NCI-H1436 treated with DMSO at 0.1 percent for 48 hours (cell line): ENCODE data around the gene COPS7A.
A peak's percentile ranks its signal among the peaks of the same experiment; 100 is the strongest.

Source experiments
- DNase-seq: peaks from one replicate; lab custom pipeline; 2025; lab: John Stamatoyannopoulos, UW

COPS7A gene

DNA sequence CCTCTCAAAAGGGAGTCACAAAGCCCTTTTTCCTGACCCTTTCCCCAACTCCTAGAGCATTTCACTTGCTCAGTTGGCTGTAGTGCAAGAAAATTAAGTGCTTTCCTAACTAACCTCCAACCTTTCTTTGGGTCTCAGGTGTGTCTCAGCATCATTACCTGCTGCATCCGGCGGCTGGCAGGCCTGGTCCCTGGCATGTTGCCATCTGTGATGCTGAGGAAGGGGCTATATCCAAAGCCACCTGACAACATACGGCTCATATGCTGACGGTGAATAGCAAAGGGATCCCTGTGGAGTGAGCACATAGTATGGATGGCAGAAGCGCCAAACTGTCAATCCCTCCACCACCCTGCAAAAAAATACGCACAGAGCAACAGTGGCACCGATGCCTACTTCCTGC is 27.9 kb downstream of the COPS7A start:
- no peak for DNase-seq

GRCh38 chr12:6752167-6752920 is 28.5 kb downstream of the COPS7A start:
- DNase-seq, result no peak

DNA sequence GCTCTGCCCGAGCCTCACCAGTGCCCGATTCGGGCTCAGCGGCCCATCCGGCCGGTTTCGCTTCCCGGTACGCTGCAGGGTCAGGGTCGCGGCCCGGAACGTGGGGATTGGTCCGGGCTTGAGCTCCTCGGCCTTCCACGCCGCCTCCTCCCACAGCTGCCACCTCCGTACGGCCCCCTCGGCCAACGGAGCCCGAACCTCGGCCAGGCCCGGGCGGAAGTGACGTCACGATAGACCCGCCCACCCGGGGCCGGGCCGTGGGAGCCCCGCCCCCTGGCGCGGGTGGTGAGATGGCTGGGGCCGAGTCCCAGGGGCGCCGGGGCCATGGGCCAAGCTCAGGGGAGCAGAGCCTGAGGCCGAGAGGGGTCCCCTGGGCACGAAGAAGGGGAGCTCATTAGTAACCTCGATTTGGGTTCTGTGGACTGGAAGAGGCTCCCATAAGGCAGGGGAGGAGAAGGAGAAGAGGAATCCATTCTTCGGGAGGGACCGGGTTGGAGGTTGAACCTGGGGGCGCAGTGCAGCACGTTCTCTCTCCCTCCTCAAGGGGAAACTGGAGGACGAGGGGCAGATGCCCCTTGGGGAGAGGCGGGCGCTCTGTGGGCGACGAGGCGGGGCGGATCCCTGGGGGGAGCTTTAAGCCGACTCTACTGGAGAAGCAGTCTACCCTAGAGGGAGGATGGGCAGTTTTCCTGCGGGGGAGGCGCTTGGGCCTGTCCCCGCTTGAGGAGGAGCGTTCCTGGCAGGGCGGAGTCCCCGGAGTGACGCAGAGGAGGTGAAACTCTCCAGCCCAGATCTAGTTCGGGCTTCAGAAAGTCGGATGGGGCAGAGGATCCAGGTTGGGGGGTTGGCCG is 29.3 kb downstream of the COPS7A start, which contains the start of gene MLF2:
MLF2 (minus strand) TSS at position 221 of the 851 bp plus-strand sequence. CDS start 807 bp downstream, outside the sequence.
- DNase-seq, result peak; percentile 94

GRCh38 chr12:6753772-6754356 is 30.0 kb downstream of the COPS7A start:
- no peak for DNase-seq

GRCh38 chr12:6754411-6754810 is 30.6 kb downstream of the COPS7A start:
- no peak for DNase-seq

DNA sequence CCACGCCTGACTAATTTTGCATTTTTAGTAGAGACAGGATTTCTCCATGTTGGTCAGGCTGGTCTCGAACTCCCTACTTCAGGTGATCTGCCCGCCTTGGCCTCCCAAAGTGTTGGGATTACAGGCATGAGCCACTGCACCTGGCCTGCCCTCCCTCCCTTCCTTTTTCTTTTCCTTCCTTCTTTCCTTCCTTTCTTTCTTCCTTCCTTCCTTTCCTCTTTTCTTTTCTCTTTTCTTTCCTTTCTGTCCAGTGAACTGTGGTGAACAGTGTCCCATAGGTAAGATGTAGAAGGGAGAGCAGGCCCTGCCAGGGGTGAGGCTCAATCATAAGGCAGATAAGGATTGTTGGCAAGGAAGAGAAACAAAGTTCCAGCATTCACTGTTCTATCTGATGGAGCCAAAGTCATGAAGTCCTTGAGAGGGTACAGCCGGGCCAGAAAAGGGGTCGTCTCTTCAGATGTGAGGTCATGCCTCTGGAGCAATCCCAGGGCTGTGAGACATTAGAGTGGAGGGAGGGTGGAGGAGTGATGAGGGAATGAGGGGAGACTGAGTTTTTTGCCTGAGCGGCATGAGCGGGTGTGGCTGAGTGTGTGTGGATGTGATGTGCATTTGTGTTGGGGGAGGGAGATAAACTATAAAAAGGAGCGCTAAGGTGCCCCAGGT is 33.3 kb downstream of the COPS7A start:
- no peak for DNase-seq

DNA sequence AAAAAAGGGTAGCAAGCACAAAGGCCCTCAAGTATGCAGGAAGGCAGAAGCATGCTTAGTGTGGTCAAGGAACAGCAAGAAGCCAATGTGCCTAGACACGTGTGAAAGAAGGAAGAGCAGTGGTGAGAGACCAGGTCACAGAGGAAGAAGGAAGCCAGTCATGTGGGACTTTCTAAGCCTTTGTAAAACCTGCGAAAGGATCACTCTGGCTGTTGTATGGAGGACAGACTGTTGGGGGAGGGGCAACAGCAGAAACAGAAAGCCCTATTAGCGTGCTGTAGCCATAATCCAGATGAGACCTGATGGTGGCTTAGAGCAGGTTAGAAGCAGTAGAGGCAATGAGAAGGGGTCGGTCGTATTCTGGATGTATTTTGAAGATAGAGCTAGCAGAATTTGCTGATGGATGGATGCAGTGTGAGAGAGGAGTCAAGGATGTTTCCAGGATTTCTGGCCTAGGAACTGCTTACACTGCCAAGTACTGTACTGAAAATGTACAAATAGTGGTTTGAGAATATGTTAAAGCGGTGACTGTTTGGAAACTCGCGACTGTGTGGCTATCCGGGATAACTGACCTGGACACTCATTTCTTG is 34.8 kb downstream of the COPS7A start:
- no peak for DNase-seq

DNA sequence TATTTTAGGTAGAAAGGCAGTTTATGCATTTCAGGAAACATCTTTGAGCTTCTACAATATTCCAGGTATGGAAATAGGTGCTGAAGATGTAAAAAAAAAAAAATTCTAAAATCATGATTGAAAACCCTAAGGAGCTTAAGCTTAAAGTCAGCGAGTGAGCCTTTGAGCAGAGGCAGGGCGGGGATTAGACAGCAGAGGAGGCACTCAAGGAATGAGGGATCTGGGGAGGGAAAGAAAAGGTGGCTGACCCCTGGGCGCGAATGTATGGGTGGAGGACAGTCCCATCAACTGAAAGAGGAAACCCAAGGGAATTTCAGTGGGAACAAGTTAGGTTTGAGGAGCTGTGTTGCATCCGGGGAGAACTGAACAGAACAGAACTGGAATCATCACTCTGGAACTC is 35.9 kb downstream of the COPS7A start:
- no peak for DNase-seq

GRCh38 chr12:6763380-6763779 is 39.5 kb downstream of the COPS7A start:
- DNase-seq, result no peak

GRCh38 chr12:6764011-6764828 is 40.4 kb downstream of the COPS7A start:
- peak; percentile 98 for DNase-seq

DNA sequence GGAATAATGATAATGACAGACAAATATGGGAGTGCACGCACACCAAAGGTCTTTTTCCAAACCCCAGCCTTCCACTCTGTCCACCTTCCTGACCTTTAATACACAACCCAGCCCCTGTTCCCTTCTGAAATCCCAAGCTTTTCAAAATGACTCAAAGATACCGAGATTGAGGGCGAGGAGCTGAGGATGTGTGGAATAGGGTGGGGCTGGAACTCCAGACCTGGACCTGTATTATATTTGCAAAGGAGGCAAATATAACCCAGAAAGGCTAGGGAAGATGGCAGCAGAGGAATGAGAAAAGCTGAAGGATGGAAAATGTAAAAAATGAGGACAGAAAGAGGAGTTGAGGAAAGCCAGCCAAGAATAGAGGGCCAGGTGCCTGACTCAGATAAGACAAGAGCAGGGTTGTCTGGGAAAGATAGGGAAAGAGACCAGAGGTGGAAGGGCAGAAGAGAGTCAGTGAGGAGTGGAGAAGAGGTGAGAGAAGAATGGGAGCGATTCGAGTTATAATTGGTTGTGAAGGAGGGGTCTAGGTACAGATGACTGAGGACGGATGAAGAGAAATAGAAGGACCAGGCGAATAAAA is 41.3 kb downstream of the COPS7A start:
- no peak for DNase-seq

GRCh38 chr12:6765634-6766581 is 42.1 kb downstream of the COPS7A start, which contains the start of gene PTMS:
TSS of gene PTMS (plus strand) at chr12:6766363. CDS start at chr12:6766706, 343 bp downstream.
- peak; percentile 68 for DNase-seq

DNA sequence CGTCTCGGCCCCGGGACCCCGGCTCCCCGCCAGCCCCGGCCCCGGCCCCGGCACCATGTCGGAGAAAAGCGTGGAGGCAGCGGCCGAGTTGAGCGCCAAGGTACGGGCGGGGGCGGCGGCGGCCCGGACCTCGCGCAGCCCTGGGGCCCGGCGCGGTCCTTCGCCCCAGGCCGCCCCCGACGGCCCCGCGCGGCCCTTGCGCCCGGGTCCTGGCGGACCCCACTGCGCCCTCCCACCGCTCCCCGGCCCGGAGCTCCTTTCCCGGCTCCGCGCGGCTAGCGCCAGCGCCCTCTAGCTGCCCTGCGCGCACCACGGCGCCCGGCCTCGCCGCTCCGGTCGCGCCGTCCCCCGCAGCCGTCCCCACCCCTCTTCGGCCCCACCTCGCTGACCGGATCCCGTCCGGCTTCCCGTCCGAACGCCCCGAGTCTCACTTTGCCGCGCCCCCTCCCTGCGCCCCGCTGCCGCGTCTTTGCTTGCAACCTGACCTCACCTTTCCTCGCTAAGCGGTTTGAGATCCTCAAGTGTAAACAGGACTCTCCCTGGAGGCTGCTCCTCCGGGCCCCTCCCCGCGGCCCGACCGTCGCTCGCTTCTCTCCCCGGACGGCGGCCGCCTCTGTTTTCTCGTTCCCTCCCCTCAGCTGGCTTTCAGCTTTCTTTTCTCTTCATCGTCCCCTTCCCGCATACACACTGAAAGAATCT is 43.0 kb downstream of the COPS7A start:
- DNase-seq, result no peak

- DNase-seq, result no peak
Observed at GRCh38 chr12:6767353-6768319, 43.8 kb downstream of the COPS7A start.

GRCh38 chr12:6768437-6768914 is 44.6 kb downstream of the COPS7A start:
- DNase-seq, result no peak

- no peak for DNase-seq
Observed at GRCh38 chr12:6768990-6769389, 45.1 kb downstream of the COPS7A start.

- no peak for DNase-seq
Observed at GRCh38 chr12:6769666-6770065, 45.8 kb downstream of the COPS7A start.
